Adrenal gland (tissue), 12 donors: ENCODE data around the gene PPP6R2. TPM values are rescaled to one million over a fixed set of nuclear protein-coding genes. Genes with fewer than 3 reads are reported as not detected.
"Not testable (repeated sequence)": the region's sequence is repeated elsewhere in the genome, so short reads cannot be mapped to it uniquely, and the experiment has no call there.

ENCODE experiments used
- DNase-seq, 7 donors: peaks; one replicate each; pipeline ENCODE4 v3.0.0-alpha.2; 2019 to 2020
- H3K27ac ChIP-seq, 5 donors: fragments of 200-600 bp; sonication (generic) in 4 of 5; 1 replicate in 3 of 5; 2 replicates in 2 of 5; pipeline versions ENCODE4 v1.5.1 to v1.8.0; 2016 to 2020; ENCODE audit warnings: mild to moderate bottlenecking in 1 of 5
- H3K27me3 ChIP-seq: fragments of 200-600 bp; 2 replicates; pipeline ENCODE4 v1.8.0; 2021
- H3K36me3 ChIP-seq, 2 donors: fragments of 200-600 bp; replicated peaks in 1 of 2; 1 replicate in 1 of 2; 2 replicates in 1 of 2; pipeline versions ENCODE4 v1.5.1 to v1.8.0; 2018 to 2022
- H3K4me1 ChIP-seq, 2 donors: fragments of 200-600 bp; replicated peaks in 1 of 2; 1 replicate in 1 of 2; 2 replicates in 1 of 2; pipeline versions ENCODE4 v1.5.1 to v1.8.0; 2018 to 2021
- H3K4me3 ChIP-seq, 4 donors: fragments of 200-600 bp; sonication (generic) in 3 of 4; one replicate each; pipeline ENCODE4 v1.5.1; 2016 to 2018
- H3K9me3 ChIP-seq, 3 donors: fragments of 200-600 bp; sonication (generic) in 1 of 3; replicated peaks in 1 of 3; 1 replicate in 2 of 3; 2 replicates in 1 of 3; pipeline versions ENCODE4 v1.5.1 to v1.8.0; 2016 to 2021
- POLR2A ChIP-seq, 2 donors: fragments of 450-650 bp; IDR thresholded peaks; one replicate each; pipeline ENCODE4 v1.6.1; 2017; ENCODE audit warnings: antibody characterized with exemption in 2 of 2, mild to moderate bottlenecking in 2 of 2, moderate library complexity in 1 of 2
- WGBS, 4 donors: extraction: QIAGEN DNeasy Blood & Tissue Kit in 2 of 4; methylation state at CpG; one replicate each; pipeline versions ENCODE4 v1.1.5 to v1.1.7; 2013 to 2017; 5-methylcytosine and 5-hydroxymethylcytosine counted together
- intact Hi-C, 2 donors: fragments of 100-400 bp; cut with DNase I; formaldehyde crosslinking; loops; one replicate each; pipeline versions ENCODE4 v1.14.1 to v1.15.0; 2022 to 2023
- polyA plus RNA-seq, 3 donors: library from polyadenylated mRNA; stranded (reverse); fragments of 200-250 nt in 2 of 3; fragments of 350-450 nt in 1 of 3; fragmentation: Illumina TruSeq in 1 of 3; extraction: RNeasy Lipid Tissue Mini Kit (QIAGEN cat#74804) in 1 of 3; gene quantifications; one replicate each; pipeline ENCODE4 v1.2.3, GENCODE V29; 2013 to 2014
- total RNA-seq, 9 donors: library from RNA; depleted of rRNA in 4 of 9; stranded (reverse); fragments of >200 nt in 4 of 9; fragments of 120-200 nt in 1 of 9; fragmentation: NEBNext Ultra II Directional in 1 of 9; extraction: Animal tissue kit (Norgen Biotek cat#: 25700) in 1 of 9; gene quantifications; one replicate each; pipeline versions ENCODE4 v1.1.0 to v1.2.4, GENCODE V29; 2013 to 2023
- TF ChIP-seq, protein P1 (sequence below), 6 experiments: fragments of 450-650 bp in 4 of 6; fragments of 200-600 bp in 2 of 6; sonication (generic) in 1 of 6; IDR thresholded peaks; 1 replicate in 5 of 6; 2 replicates in 1 of 6; pipeline versions ENCODE4 v1.5.1 to v1.8.0; 2016 to 2021; ENCODE audit warnings: antibody characterized with exemption in 6 of 6, mild to moderate bottlenecking in 2 of 6, moderate library complexity in 1 of 6
- donor health status: healthy with polysubstance abuse.
- donor health status: Bipolar disorder and iron deficiency.
- donor health status: DM: yes; HTN: yes; CAD: no.
- donor health status: DM: no; HTN: no; CAD: no.
- donor health status: DM: no; HTN: no; CAD: no.
- donor health status: DM: yes; HTN: yes; CAD: no.

Gene PPP6R2
- total and polyA plus RNA-seq, 12 donors = 19.6 to 129 (median 73.0) TPM

DNA sequence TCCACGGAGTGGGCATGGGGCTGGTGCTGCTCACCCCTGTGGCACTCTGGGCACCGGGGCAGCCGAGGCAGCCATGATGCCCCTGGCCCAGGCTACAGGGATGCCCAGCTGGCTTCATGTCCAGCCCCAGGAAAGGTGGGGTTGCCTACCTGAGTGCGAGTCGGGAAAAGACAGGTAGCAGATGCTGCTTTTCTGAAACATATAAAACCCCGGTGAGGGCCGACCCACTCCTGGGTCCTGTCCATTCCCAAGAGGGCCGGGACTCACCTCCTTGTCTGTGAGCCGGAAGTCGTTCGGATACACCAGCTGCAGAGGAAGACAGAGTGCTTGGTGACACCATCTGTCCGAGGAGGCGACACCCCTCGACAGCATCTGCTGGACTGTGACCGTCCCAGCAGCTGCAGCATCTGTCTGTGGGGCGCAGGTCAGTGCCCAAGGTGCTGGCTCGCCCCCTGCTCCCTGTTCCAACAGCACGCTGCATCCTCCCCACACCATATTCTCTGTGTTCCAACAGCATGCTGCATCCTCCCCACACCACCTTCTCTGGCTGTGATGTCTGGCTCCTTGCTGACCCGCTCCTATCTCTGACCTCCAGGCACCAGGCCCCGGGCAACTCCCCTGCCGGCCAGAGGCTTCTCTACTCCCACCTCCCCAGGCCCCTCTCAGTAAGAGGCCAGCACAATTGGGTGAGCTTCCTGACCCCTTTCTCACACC, 24.3 kb upstream of the PPP6R2 start:
- Histone ChIP-seq H3K36me3 (no peaks in the 10 kb centered on the region), H3K27ac (no peak overlapping the region), H3K27me3 (no peaks in the 10 kb centered on the region), H3K4me3 (no peak overlapping the region), H3K4me1 (peaks cover 8 to 11% of the 10 kb centered on the region in 2 donors), H3K9me3 (no peaks in the 10 kb centered on the region)
- whole genome bisulfite sequencing, 4 donors = 82 to 89% (median 86%) methylated on average over 10 to 21 of the region's 21 CpGs
- DNase-seq = no peak
- TF ChIP-seq, protein P1, sequence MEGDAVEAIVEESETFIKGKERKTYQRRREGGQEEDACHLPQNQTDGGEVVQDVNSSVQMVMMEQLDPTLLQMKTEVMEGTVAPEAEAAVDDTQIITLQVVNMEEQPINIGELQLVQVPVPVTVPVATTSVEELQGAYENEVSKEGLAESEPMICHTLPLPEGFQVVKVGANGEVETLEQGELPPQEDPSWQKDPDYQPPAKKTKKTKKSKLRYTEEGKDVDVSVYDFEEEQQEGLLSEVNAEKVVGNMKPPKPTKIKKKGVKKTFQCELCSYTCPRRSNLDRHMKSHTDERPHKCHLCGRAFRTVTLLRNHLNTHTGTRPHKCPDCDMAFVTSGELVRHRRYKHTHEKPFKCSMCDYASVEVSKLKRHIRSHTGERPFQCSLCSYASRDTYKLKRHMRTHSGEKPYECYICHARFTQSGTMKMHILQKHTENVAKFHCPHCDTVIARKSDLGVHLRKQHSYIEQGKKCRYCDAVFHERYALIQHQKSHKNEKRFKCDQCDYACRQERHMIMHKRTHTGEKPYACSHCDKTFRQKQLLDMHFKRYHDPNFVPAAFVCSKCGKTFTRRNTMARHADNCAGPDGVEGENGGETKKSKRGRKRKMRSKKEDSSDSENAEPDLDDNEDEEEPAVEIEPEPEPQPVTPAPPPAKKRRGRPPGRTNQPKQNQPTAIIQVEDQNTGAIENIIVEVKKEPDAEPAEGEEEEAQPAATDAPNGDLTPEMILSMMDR (IDR thresholded peaks at IDR 0.05) = no peak
- TF ChIP-seq POLR2A (IDR thresholded peaks at IDR 0.05) = no peak
- intact Hi-C loops = no loop called here

DNA sequence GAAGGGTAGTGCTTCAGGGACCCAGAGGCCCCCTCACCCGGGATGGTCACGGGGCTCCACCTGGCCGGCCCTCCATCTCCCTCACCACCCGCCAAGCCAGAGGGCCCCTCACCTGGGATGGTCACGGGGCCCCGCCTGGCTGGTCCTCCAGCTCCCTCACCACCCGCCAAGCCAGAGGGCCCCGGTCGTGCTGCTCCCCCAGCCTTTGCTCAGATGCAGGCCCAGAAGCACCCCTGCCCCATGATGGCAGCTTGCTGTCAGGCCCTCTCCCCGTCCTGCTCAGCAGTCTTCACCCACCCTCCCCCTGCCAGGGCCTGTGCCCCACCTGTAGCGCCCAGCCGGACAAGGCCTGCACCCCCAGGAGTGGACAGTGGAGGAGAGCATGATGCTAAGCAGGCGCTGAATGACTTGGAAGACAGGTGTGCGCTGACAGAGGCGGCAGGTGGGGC, 23.6 kb upstream of the PPP6R2 start:
- intact Hi-C loops = no loop called here
- Histone ChIP-seq H3K4me3 (no peak overlapping the region), H3K27ac (no peak overlapping the region), H3K4me1 (peaks cover 4 to 6% of the 10 kb centered on the region in 2 donors), H3K36me3 (no peaks in the 10 kb centered on the region), H3K27me3 (no peaks in the 10 kb centered on the region), H3K9me3 (no peaks in the 10 kb centered on the region)
- 84 to 95% (median 93%) methylated on average over 4 to 15 of the region's 15 CpGs for WGBS, 4 donors
- TF ChIP-seq POLR2A (IDR thresholded peaks at IDR 0.05) = no peak
- TF ChIP-seq, protein P1 (IDR thresholded peaks at IDR 0.05) = no peak
- DNase-seq = no peak

DNA sequence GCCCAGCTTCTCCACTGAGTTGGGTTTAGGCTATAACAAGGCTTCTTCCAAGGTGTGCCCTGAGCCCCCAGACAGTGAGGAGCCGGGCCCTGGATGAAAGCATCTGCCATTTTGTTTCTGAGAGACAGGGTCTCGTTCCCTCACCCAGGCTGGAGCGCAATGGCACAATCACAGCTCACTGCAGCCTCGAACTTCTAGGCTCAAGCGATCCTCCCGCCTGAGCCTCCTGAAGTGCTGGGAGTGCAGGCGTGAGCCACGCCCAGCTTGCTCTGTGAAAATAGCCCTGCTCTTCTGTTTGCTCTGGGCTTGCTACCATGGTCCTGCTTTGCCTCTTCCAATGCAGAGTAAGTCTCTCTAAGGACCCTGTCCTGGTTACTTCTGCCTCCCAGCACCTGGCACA, 23.0 kb upstream of the PPP6R2 start:
- H3K36me3 ChIP-seq = no peaks in the 10 kb centered on the region
- H3K27me3 ChIP-seq = no peaks in the 10 kb centered on the region
- no peaks in the 10 kb centered on the region for H3K9me3 ChIP-seq
- 90 to 92% (median 91%) methylated on average over 7 to 8 of the region's 8 CpGs for WGBS, 4 donors
- no peaks in the 10 kb centered on the region for H3K4me1 ChIP-seq
- no peak for DNase-seq
- no peak for TF ChIP-seq POLR2A (IDR thresholded peaks at IDR 0.05)
- TF ChIP-seq, protein P1 (IDR thresholded peaks at IDR 0.05) = no peak
- intact Hi-C loops = no loop called here
- H3K4me3 ChIP-seq = no peak overlapping the region
- no peak overlapping the region for H3K27ac ChIP-seq

DNA sequence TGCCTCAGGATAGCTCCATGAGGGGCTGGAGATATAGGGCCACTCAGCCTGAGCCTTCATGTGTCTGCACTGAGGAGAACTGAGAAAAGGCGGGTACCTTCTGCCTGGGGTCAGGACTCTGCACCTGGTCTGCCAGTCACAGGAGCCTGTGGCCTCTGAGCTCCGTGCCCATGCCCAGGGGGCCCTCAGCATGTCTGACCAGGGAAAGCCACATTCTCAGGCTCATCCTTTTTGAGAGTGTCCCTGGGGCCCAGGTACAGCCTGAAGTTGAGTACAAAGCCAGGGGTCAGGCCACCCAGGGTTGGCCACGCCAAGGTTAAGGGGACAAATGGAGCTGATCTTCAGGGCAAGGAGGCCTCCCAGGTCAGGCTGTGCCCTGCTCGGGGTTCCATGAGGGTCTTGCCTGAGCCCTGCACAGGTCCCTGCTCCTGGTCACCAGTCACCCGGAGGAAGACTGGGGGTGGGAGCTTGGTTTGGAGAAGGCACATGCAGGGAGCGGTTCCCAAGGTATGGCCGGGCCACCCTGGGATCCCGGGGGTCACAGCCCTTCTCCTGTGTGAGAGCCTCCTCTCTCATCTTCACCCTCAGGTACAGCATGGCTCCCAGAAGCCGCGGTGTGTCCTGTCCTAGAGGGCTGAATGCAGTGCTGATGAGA, 22.3 kb upstream of the PPP6R2 start:
- Histone ChIP-seq H3K4me1 (peaks cover 0 to 4% of the 10 kb centered on the region in 2 donors), H3K27ac (no peak overlapping the region), H3K4me3 (no peak overlapping the region), H3K9me3 (no peaks in the 10 kb centered on the region), H3K27me3 (no peaks in the 10 kb centered on the region), H3K36me3 (no peaks in the 10 kb centered on the region)
- no peak for DNase-seq
- intact Hi-C loops = no loop called here
- WGBS, 4 donors = 84 to 91% (median 87%) methylated on average over 5 to 10 of the region's 10 CpGs
- TF ChIP-seq POLR2A (IDR thresholded peaks at IDR 0.05) = no peak
- TF ChIP-seq, protein P1 (IDR thresholded peaks at IDR 0.05) = no peak

DNA sequence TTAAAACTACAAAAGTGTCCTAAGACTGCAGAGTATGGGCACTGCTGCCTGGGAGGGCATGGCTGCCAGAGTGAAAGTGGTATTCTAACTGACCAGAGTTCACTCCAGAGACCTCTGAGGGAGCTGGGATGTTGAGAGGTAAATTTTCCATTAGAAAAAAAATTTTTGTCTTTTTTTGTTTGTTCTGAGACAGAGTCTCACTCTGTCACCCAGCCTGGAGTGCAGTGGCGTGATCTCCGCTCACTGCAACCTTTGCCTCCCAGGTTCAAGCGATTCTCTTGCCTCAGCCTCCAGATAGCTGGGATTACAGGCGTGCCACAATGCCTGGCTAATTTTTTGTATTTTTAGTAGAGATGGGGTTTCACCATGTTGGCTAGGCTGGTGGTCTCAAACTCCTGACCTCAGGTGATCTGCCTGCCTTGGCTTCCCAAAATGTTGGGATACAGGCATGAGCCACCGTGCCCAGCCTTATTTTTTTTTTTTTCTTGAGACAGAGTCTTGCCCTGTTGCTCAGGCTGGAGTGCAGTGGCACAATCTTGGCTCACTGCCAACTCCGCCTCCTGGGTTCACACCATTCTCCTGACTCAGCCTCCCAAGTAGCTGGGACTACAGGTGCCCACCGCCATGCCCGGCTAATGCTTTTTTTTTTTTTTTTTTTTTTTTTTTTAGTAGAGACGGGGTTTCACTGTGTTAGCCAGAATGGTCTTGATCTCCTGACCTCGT, 20.6 kb upstream of the PPP6R2 start:
- H3K4me1 ChIP-seq = peaks cover 8 to 12% of the 10 kb centered on the region in 2 donors
- H3K27me3 ChIP-seq, H3K27ac ChIP-seq, H3K36me3 ChIP-seq, H3K9me3 ChIP-seq, intact Hi-C loops, H3K4me3 ChIP-seq: not testable (repeated sequence)
- 75 to 81% (median 79%) methylated on average over 9 to 10 of the region's 10 CpGs for WGBS, 4 donors
- DNase-seq = peak in 3 of 7 donors; percentile 59 to 77 (median 64)
